ENCODE data around the gene GGT1.
"Not testable (repeated sequence)": the region's sequence is repeated elsewhere in the genome, so short reads cannot be mapped to it uniquely, and the experiment has no call there.

GGT1 gene

GRCh38 chr22:24595863-24596262 lies 7.1 kb upstream of the GGT1 start:
- no peak for DNase-seq (ENCODE audit: low read depth in 1 of 2, low spot score in 1 of 2)

DNA sequence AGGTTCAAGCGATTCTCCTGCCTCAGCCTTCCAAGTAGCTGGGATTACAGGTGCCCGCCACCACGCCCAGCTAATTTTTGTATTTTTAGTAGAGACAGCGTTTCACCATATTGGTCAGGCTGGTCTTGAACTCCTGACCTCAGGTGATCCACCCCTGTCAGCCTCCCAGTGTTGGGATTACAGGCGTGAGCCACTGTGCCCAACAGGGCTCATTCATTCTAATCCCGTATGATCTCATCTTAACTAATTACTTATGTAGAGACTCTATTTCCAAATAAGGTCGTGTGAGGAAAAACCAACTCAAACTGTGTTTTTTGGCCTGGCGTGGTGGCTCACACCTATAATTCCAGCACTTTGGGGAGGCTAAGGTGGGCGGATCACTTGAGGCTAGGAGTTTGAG lies 5.9 kb upstream of the GGT1 start:
- DNase-seq (ENCODE audit: low read depth in 1 of 2, low spot score in 1 of 2), result not testable (repeated sequence)

- DNase-seq (ENCODE audit: low read depth in 1 of 2, low spot score in 1 of 2), result no peak
Measured at GRCh38 chr22:24599514-24599913, 3.5 kb upstream of the GGT1 start.

DNA sequence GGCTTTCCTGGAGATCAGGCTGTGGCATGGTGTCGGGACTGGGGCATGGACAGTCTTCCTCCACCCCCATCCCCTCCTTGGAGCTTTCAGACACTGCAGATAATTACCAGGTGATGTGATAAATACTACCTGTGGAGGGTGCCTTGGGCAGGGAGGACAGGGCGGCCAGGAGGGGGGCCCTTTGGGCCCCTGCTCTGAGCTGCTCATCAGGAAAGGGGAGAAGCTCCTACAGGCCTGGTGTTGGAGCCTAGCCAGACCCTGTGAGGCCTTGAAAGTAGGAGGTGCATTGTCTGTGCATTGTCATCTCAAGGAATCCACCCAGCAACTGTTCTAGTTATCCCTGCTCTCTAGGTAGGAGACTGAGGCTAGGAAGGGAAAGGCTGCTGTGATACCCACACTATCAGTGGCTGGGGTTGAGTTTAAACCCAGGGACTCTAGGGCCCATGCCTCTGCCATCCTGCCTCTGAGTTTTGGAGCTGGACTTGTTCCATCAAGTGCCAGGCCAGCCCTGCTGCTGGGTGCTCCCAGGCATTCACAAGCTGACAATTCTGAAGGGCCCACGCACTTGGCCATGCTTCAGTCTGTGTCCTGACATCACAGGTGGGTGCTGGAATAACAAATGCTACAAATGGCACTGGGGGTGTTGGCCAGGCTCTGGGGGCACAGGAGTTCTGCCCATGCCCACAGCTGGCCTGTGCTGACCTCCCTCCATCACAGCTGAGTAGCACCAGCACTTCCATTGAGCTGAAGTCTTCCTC lies 2.9 kb upstream of the GGT1 start:
- DNase-seq (ENCODE audit: low read depth in 1 of 2, low spot score in 1 of 2), result not testable (repeated sequence)

DNA sequence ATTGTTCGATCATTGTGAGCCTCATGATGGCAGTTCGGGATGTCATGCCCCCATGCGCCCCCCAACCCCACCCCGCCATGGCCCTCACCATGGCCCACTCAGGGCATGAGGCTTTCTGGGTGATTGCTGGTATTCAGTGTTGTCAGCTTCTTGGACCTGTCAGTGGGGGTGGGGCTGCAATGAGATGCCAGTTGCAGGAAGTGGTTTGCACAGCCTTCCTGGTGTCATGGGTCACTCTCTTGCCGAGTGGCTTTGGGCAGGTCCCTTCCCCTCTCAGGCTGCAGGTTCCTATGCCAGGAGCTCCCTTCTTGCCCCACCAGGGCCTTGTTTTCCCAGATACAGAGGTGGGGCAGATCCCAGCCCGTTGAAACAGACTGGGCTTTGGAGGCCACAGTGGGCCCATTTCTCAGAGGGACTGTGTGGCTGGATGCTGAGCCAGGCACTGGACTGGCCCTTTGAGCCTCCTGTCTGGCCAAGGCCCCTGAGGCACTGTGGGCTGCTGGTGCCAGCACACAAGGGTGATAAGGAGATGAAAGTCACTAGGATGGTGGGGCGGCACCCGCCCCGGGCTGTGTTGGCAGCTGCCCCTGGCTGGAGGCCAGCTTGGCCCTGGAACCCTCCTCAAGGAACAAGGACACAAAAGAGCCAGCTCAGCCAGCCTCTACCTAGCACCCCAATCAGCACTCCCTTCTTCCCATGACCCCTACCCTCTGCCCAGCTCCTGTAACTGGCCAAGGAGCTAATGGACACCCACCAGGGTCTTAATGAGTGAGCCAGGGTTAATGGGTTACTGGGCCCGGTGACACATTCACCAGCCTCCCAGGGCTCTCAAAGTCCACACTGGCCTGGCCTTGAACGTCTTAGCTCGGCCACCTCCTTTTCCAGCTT lies 1.5 kb upstream of the GGT1 start:
- DNase-seq (ENCODE audit: low read depth in 1 of 2, low spot score in 1 of 2), result no peak

- DNase-seq (ENCODE audit: low read depth in 1 of 2, low spot score in 1 of 2), result not testable (repeated sequence)
Measured at GRCh38 chr22:24602105-24602749, 766 bp upstream of the GGT1 start.

DNA sequence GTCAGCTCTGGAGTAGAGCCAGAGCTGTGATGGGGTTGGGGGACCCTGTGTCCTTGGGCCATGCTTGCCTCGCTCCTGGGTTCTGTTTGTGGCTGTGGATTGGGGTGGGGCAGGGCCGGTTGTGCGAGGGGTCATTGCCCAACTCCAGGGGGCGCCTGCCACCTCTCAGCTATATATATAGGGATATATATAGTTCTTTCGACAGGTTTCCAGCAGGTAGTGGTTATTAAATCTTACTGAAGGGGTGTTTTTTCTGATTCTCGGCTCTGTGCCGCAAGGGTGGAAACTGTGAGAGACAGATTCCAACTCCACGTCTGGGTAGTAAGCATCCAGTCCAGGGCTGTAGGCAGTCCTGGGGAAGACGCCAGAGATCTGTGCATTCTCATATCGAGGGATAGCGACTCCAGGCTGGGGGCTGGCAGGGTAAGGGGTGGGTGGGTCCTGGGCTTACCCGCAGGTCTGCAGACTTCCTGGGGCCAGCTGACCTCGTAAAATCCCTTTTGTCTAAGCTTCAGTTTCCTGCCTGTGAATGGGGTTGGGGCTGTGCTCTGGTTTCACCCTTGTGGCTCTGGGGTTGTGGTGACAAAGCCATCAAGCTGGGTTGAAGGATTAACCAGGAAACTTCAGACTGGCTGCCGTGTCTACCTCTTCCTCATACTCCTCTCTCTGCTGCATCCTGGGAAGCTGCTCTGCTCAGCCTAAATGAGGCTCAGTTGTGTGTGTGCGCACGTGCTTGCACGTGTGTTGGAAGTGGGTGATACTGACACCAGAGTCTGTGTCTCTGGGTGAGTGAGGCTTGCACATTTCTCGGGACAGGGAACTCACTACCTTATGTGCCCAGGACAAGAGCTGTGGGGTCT lies 1.0 kb downstream of the GGT1 start:
- not testable (repeated sequence) for DNase-seq (ENCODE audit: low read depth in 1 of 2, low spot score in 1 of 2)

GRCh38 chr22:24606340-24606739 lies 3.3 kb downstream of the GGT1 start:
- DNase-seq (ENCODE audit: low read depth in 1 of 2, low spot score in 1 of 2), result not testable (repeated sequence)

DNA sequence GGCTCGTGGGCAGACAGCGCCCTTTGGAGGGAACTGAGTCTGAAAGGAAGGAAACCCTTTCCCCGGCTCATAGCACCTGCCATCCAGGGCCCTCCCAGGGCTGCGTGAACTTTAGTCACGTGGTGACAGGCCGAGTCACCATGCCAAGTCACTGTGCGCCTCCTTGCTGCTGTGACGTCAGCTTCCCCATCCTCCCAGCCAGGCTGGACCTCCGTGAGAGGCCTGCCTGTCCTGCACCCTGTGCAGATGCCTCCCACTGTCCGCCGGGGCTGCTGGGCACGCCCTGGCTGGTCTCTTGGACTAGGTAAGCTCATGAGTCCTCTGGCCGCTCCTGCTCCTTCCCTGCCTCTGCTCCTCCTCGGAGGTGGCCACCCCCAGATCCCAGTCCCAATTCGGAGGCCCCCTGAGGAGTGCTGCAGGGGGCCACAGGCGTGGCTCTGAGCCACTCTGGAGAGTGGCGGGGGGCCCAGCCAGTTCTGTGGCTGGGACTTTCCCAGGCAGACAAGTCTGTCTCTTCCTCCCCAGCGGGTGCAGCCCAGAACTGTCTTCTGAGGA lies 4.5 kb downstream of the GGT1 start:
- DNase-seq (ENCODE audit: low read depth in 1 of 2, low spot score in 1 of 2), result peak; percentile 28 to 32

- DNase-seq (ENCODE audit: low read depth in 1 of 2, low spot score in 1 of 2), result not testable (repeated sequence)
Measured at GRCh38 chr22:24608327-24608726, 5.3 kb downstream of the GGT1 start.

DNA sequence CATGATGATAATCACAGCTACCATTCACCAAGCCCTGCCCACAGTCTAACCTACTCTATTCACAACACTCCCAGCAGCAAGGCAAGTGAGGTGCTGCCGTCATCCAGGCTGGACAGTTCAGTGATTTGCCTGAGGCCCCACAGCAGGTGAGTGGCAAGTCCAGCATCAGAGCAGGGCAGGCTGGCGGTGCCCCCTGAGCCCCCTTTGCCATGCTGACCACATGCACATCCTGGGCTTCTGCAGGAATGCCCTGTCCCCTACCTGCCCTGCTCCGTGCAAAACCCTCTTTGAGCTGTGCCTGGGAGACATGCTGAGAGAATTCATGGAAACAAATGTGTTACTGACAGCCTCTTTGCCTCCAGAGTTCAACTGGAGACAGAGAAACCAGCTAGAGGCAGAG lies 6.9 kb downstream of the GGT1 start:
- DNase-seq (ENCODE audit: low read depth in 1 of 2, low spot score in 1 of 2), result not testable (repeated sequence)

DNA sequence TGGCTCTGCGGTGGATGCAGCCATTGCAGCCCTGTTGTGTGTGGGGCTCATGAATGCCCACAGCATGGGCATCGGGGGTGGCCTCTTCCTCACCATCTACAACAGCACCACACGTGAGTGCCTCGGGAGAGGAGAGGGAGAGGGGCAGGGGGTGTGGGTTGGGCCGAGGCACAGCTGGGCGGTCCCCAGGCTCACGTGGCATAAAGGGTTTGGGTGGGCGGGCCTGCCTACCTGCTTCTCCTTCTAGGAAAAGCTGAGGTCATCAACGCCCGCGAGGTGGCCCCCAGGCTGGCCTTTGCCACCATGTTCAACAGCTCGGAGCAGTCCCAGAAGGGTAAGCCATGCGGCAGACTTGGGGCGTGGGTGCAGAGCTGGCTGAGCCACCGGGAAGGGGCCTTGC lies 11.8 kb downstream of the GGT1 start:
- not testable (repeated sequence) for DNase-seq (ENCODE audit: low read depth in 1 of 2, low spot score in 1 of 2)

DNA sequence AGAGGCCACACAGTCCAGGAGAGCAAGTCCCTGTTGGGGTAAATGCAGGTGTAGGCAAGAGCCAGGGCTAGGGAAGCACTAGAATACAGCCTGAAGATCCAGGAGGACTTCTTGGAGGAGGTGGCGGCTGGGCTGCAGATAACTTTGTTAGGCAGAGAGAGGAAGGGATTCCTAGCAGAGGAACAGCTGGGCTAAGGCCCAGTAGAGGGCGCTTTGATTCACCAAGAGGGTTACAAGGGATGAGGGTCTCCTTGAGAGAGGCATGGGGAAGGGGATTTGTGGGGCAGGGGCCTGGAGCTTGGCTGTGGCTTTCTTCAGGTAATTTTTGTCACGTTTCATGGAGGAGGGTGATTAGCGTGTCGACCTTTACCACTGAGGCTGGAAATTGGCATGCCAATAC lies 18.3 kb downstream of the GGT1 start:
- DNase-seq (ENCODE audit: low read depth in 1 of 2, low spot score in 1 of 2), result not testable (repeated sequence)

- DNase-seq (ENCODE audit: low read depth in 1 of 2, low spot score in 1 of 2), result not testable (repeated sequence)
Measured at GRCh38 chr22:24622596-24622995, 19.6 kb downstream of the GGT1 start.

GRCh38 chr22:24627911-24628310 lies 24.9 kb downstream of the GGT1 start:
- not testable (repeated sequence) for DNase-seq (ENCODE audit: low read depth in 1 of 2, low spot score in 1 of 2)

DNA sequence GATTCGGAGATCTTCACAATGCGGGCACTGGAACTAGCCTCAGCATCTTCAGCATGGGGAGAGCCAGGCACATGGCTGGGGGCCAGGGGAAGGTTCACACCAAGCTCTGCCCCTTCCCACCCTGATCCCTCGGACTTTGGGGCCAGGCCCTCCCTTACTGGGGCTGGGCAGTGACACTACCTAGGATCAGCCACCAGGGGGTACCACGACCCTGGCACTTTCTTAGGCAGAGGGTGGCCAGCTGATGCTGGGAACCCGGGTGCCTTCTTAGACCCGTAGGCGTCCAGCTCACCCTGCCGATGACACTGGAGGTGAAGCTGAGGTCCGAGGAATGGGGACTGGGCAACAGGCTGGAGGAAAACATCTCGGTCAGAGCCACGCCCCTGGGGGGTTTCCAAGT lies 26.1 kb downstream of the GGT1 start:
- DNase-seq (ENCODE audit: low read depth in 1 of 2, low spot score in 1 of 2), result not testable (repeated sequence)

- not testable (repeated sequence) for DNase-seq (ENCODE audit: low read depth in 1 of 2, low spot score in 1 of 2)
Measured at GRCh38 chr22:24630812-24631427, 27.9 kb downstream of the GGT1 start.

- DNase-seq (ENCODE audit: low read depth in 1 of 2, low spot score in 1 of 2), result not testable (repeated sequence)
Measured at GRCh38 chr22:24631430-24632122, 28.6 kb downstream of the GGT1 start.

- not testable (repeated sequence) for DNase-seq (ENCODE audit: low read depth in 1 of 2, low spot score in 1 of 2)
Measured at GRCh38 chr22:24632642-24633041, 29.6 kb downstream of the GGT1 start.
